Hepatic stellate cell (primary cell): Measurements from ENCODE around the gene ADD2.
"Not testable (repeated sequence)": the region's sequence is repeated elsewhere in the genome, so short reads cannot be mapped to it uniquely, and the experiment has no call there.

Experiments used
- DNase-seq: peaks from one replicate; pipeline ENCODE4 v3.0.0; 2011; ENCODE audit warnings: low spot score

The ADD2 gene

DNA sequence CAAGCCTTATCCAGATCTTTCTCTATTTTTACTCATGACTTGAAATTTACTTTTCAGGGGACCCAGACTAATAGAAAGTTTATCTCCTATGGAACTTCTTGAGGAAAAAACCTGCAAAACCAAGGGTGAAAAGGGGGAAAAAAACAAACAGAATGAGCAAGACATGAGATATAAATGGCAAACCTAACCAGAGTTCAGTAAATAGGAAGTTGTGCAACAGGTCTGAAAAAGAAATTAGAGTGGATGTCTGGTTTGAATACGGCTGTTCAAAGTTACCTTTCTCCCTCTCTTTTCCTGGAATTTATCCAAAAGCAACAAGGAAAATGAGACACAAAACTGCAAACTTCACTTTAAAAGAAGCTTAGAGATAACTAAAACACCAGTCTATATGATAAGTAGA is 135.6 kb downstream of the ADD2 start:
- DNase-seq = no peak

DNA sequence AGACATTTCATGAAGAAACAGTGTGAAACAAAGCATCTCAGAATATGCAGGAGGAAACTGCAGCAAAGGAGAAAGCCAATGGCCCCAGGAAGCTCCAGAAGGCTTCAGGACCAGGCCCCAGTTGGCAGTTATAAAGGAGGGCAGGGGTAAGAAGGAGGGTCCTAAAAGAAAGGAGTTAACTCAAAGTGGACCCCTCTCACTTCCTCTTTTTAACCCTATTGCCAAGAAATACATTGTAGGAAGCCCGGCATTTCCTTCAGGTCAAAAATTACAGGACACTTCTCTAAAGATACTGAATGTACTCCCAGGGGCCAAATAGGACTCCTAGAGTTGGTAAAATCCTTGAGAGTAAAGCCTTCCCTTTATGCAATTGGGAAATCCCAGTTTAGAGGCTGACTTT is 137.2 kb downstream of the ADD2 start:
- no peak for DNase-seq

DNA sequence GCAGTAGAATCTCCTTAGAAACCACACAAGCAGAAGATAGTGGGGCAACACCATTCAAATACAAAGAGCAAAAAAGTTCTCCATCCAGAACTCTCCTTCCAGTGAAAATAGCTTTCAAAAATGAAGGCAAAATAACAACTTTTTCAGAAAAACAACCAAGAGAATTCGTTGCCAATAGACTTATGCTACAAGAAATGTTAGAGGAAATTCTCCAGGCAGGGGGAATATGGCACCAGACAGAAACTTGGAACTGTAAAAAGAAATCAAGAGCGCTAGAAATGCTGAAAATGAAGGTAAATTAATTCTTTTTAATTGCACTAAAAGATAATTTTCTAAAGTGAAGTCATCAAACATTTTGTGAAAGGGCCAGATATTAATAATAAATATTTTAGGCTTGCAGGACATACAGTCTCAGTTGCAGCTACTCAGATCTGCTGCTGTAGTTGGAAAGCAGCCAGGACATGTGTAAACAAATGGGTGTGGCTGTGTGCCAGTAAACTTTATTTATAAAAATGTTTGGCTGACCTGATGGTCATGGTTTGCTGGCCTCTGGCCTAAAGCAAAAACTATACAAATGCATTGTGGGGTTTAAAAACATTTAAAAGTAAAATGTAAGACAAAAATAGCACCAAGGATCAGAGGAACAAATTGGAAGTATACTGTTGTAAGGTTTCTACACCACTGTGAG is 140.6 kb downstream of the ADD2 start:
- DNase-seq = no peak

DNA sequence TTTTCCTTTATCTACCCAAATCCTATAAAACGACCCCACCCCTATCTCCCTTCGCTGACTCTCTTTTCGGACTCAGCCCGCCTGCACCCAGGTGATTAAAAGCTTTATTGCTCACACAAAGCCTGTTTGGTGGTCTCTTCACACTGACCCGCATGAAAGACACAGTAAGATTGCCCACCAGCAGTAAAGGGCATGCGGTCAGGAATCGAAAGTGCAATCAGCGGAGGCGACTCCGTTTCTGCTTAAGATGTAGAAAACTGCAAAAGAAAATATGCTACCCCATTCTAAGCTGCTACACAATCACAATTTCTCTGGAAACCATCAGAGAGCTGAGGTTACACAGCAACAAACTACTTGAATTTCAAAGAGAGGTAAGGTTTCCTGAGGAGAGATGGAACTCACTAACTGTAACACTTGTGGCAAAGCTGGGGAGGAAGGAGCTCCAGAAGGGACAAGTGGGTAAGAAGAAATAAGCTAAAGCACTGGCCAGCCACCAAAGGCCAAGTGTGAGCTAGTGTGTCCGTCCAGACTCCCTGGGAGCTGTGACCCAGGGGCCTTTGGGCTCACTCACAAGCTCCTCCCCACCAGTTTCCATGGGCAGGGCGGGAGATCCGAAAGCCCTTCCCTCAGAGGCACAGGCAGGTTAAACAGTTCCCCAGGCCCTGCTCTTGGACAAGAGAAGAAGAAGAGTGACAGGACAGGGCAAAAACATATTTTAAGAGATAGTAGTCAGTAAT is 141.6 kb downstream of the ADD2 start:
- DNase-seq = no peak

DNA sequence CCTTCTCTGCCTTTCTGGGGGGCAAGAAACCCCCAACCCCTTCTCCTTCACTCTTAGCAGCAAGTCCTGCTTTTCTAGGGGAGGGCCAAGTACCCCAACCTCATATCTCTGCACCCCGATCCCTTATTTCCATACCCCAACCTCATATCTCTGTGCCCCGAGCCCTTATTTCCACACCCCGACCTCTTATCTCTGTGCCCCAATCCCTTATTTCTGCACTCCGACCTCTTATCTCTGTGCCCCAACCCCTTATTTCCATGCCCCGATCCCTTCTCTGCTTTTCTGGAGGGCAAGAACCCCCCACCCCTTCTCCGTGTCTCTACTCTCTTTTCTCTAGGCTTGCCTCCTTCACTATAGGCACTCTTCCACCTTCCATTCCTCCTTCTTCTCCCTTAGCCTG is 146.5 kb downstream of the ADD2 start:
- not testable (repeated sequence) for DNase-seq

DNA sequence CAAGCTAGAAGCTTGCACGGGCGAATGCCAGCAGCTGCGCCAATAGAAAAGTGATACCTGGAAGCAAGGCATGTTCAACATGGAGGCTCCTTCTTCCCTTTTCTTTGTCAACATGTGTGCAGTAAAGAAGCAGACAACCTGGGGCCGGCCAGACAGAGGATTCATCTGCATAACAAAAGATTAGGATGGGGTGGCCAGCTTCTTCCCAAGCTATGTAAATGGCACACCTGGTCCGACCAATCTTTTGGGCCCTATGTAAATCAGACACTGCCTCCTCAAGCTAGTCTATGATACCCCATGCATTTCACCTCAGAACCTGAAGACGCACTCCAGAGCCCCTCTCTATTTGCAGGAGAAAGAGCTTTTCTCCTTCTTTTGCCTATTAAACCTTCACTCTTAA is 148.0 kb downstream of the ADD2 start:
- no peak for DNase-seq

DNA sequence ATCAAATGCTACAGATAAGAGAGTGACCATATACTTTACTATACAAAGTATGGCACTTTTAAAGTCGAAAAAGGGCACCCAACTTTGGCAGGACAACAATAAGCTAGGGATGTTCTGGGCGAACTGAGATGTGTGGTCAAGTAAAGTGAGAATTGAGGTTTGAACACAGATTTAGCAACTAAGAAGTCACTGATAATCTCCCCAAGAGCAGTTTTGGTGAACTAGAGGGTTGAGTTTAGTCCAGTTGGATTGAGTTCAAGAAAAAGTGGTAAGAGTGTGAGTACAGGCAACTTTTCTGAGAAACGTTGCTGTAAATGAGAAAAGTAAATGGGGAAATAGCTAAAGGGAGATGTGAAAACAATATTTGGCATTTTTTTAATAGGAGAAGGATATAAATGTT is 148.8 kb downstream of the ADD2 start:
- DNase-seq = no peak

DNA sequence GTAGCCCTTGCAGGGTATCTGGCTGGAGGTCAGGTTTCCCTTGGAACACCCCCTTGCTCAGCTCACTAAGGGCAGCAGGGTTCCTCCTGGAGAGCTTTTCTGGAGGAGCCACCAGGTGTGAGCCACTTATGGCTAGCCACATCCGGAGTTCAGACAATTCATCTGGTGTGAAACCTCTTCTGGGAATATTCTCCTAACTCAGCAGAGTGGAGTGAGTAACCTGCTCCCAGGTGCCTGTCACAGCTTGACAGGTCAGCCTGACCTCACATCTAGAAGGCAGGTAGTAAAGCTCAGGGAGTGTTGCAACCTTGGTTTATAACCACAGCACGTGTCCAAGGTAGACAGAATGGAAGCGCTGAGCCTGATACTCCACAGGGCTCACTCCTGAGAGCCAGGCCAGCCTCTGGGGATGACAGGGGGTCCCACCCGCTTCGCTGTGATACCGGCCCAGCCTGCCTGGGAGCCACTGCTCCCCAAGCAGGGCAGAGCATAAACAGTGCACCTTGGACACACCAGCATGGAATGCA is 151.8 kb downstream of the ADD2 start:
- no peak for DNase-seq

DNA sequence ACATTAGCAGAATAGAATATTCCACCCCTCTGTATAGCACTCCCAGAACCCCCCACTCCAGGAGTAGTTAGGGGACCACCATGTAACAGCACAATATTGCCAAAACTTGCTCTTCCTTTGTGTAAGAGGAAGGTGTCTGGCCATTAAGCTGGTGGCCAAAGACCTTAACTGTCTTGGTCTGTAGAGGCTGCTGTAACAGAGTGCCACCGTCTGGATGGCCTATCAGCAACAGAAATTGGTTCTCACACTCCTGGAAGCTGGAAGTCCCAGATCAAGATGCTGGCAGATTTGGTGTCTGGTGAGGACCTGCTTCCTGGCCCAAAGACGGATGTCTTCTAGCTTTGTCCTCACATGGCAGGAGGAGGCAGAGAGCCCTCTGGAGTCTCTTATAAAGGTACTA is 152.8 kb downstream of the ADD2 start:
- no peak for DNase-seq

DNA sequence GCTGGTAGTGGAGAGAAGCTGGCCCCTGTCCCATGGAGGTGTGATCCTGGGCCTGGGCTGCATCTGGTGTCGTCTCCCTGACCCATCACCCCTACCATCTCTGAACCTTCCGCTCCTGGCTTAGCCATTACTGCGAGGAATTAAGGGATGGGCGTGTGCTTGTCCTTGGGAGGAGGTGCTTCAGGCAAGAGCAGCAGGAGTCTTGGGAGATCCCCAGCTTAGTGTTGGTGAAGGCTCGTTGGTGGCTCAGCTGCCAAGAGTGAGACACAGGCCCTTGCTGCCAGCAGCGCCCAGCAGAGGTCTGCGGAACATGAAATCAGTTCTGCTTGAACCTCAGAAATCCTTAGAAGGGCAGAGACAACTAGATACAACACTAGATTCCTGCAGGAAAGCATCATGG is 154.5 kb downstream of the ADD2 start:
- DNase-seq = no peak

DNA sequence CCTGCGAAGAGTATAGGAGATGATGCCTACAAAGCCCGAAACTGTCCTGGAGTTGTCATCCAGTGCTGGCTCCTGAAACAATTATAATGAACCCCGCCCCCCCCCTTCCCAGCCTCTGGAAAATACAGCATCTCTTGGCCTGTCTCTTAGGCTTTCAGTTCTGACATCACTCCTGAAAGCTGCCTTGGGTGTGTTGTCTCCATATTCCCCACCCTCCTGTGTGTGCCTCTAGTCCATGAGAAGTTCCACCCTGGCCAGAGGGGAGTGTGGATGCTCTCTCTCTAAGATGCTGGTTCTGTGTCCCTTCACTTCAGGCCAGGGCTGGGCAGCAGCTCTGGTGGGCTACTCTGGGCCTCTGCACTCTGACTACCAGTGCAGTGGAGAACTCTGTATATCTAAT is 155.4 kb downstream of the ADD2 start:
- no peak for DNase-seq

DNA sequence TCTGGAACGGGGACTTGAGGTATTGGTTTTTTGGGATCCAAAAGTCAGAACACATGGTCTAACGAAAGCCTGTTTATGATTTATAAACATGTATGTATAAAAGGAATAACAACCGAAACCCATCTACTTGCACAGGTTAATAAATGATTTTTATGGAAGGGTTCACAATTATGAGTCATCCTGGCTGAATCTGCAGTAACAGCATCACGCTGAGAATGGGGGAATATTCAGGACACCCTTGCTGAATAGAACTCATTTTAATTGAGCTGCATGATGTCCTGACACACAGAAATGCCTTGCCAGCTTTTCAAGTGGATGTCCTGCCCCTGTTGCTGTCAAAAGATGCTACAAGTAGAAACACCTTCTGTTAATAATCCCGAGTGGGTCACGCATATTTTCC is 159.6 kb downstream of the ADD2 start:
- no peak for DNase-seq

DNA sequence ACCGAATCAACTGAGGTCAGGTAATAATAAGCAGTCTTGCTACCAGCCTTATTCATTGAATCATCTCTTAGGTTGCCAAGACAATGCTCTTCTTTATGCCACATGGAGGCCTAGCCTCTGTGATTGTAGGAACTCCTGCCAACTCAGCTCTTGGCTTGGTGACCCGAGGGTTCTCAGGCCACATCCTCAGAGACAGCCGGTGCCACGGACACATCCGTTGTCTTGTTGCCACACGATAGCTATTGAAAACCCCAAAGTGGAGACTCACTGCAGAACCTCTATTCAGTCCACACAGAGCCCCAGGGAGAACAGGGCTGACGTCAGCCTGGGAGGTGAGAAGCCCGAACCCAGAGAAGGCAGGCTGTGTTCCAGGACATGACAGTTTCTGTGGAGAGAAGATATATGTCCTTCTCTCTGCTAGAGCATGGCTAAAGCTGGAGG is 160.9 kb downstream of the ADD2 start:
- DNase-seq = no peak
